VCaP (cell line): ENCODE data around the gene SOBP.

Source experiments
- H3K27ac ChIP-seq: fragments of 450-650 bp; 2 replicates; pipeline ENCODE4 v1.5.1; 2017
- TF ChIP-seq, protein P1 (sequence below): fragments of 450-650 bp; conservative IDR thresholded peaks from 2 replicates; pipeline ENCODE4 v1.5.1; 2017; ENCODE audit warnings: mild to moderate bottlenecking, moderate library complexity

Gene SOBP

DNA sequence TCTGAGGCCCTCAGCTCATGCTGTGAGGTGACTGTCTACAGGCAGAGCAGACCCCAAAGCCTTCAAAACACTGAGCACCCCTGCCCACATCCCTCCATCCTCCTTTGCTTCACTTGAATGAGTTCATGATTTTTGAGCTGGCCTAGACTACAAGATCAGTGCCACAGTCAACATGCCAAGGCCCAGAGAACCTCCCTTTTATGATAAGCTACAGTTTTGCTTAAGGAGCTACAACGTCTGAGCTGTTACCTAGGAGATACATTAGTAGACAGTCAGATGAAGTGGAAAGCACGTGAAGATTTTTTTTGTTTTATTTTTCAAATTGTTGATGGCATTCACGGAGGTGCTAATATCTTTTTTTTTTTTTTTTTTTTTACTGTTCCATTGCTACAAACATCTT is 139.0 kb downstream of the SOBP start:
- H3K27ac ChIP-seq = peak overlapping the region; percentile 57
- TF ChIP-seq, protein P1, sequence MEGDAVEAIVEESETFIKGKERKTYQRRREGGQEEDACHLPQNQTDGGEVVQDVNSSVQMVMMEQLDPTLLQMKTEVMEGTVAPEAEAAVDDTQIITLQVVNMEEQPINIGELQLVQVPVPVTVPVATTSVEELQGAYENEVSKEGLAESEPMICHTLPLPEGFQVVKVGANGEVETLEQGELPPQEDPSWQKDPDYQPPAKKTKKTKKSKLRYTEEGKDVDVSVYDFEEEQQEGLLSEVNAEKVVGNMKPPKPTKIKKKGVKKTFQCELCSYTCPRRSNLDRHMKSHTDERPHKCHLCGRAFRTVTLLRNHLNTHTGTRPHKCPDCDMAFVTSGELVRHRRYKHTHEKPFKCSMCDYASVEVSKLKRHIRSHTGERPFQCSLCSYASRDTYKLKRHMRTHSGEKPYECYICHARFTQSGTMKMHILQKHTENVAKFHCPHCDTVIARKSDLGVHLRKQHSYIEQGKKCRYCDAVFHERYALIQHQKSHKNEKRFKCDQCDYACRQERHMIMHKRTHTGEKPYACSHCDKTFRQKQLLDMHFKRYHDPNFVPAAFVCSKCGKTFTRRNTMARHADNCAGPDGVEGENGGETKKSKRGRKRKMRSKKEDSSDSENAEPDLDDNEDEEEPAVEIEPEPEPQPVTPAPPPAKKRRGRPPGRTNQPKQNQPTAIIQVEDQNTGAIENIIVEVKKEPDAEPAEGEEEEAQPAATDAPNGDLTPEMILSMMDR = no peak

DNA sequence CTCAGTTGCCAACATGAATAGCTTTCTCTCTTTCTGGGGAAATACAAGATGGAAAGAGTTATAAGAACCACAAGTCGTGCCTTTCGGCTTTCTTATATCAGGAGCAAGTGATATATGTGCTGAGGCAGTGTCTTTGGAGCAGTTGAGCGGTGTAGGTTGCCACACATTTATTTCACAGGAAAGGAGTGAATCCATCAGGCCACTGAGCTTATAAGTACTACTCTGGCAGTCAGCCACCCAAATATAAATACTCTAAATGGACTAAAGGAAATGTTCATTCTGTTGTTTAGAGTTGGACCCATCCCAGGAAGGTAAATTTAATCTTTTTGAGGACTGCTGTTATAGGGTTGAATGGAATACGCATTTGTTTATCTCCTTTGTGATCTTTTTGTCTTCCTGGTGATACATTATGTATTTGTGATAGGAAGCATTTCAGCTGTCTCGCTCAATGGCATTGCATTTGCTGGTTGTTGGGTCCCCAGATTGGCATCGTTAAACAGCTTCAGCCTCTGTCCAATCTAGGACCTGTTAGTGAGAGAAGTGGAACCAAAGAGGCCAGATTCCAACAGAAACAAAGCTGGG is 139.7 kb downstream of the SOBP start:
- peak overlapping the region; percentile 57 for H3K27ac ChIP-seq

DNA sequence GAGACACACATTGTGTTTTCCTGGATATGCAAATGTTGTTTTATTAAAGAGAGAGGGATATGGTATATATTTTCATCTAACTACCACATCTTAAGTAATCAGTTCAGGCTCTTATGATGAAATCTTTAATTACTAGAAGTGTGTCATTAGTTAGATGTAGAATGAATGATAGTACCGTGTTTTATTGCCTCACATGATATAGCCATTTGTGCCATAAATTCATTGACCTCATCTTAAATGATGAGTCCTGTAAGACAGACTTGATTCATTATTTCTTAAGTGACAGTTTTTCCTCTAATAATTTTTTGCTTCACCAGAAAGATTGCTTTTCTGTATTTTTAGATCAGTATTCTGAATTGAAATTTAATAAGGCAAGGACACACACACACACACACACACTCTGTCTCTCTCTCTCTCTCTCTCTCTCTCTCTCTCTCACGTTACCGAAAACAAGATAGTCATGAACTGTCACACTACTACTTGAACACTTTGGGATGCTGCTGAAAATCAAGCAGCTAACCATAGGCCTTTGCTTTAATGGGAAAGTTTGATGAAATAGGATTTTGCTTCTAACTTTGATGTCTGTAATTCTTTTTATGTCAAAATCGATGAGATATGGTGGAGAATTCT is 140.5 kb downstream of the SOBP start:
- peak overlapping the region; percentile 57 for H3K27ac ChIP-seq
- TF ChIP-seq, protein P1 = no peak

More for the DNA sequence above, 139.7 kb downstream of the SOBP start:
- TF ChIP-seq, protein P1 = no peak

DNA sequence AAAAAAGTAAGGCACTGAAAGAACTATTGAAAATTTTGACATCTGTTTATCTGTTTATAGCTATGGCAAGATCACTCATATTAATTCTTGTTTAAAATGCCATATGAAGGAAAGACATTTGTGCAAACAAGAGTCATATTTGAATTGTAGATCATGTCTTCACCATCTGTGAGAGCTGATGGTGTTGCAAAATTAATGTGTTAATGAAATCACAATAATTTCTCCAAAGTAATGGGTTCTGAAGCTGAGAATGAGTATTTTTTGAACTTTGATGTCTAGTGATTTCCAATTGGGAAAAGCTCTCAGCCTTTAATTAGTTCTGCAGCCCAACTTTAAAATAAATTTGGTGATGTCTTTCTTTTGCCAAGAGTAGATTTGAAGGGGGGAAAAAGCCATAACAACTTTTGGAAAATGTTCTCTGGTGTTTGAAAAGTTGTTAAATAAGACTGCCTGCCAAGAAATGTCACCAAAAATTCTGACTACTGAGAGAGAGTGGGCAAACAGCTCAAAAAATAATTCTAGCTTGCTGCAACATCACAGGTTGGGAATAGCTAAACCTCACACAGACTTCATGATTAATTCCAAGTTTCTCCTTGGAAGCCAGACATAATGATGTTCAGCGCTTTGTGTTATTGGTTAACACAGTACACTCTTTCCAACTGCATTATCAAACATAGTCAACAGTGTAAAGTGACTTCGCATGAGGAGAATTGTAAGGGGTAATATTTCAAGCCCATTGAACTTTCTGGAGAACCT is 142.6 kb downstream of the SOBP start:
- no peak overlapping the region for H3K27ac ChIP-seq
- TF ChIP-seq, protein P1 = no peak

DNA sequence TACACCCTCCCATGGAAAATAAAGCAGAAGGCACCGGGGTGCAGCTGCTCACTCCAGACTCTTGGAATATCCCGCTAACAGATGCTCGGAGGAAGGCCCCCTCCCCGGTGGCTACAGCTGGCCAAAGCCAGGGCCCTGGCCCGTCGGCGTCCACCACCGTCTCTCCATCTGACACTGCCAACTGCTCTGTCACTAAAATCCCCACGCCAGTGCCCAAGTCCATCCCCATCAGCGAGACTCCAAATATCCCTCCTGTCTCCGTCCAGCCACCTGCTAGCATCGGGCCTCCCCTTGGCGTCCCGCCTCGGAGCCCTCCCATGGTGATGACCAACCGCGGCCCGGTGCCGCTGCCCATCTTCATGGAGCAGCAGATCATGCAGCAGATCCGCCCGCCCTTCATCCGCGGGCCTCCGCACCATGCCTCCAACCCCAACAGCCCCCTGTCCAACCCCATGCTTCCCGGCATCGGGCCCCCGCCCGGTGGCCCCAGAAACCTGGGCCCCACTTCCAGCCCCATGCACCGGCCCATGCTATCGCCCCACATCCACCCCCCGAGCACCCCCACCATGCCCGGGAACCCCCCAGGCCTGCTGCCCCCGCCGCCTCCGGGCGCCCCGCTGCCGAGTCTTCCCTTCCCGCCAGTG is 143.9 kb downstream of the SOBP start:
- TF ChIP-seq, protein P1 = no peak
- no peak overlapping the region for H3K27ac ChIP-seq

DNA sequence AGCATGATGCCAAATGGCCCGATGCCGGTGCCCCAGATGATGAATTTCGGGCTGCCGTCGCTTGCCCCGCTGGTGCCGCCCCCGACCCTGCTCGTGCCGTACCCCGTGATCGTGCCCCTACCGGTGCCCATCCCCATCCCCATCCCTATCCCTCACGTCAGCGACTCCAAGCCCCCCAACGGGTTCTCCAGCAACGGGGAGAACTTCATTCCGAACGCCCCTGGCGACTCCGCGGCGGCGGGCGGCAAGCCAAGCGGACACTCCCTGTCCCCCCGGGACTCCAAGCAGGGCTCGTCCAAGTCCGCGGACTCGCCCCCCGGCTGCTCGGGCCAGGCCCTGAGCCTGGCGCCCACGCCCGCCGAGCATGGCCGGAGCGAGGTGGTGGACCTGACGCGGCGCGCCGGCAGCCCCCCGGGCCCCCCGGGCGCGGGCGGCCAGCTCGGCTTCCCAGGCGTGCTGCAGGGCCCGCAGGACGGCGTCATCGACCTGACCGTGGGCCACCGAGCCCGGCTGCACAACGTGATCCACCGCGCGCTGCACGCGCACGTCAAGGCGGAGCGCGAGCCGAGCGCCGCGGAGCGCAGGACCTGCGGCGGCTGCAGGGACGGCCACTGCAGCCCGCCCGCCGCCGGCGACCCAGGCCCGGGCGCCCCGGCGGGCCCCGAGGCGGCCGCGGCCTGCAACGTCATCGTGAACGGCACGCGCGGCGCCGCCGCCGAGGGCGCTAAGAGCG is 144.6 kb downstream of the SOBP start:
- no peak overlapping the region for H3K27ac ChIP-seq
- TF ChIP-seq, protein P1 = no peak
